ENCODE measurements around the gene DHX16. TPM values are rescaled to one million over a fixed set of nuclear protein-coding genes. Genes with fewer than 3 reads are reported as not detected.

The DHX16 gene
- total RNA-seq, 1 donor = 32.0 TPM

GRCh38 chr6:30654798-30655742, 17.7 kb downstream of the DHX16 start:
- no peak for DNase-seq (ENCODE audit: low read depth)
- H3K4me3 ChIP-seq (ENCODE audit: low read depth, low read length) = no peak overlapping the region
- TF ChIP-seq CTCF (IDR thresholded peaks at IDR 0.05; ENCODE audit: insufficient read depth, low read depth, low read length) = no peak

GRCh38 chr6:30651143-30651542, 21.7 kb downstream of the DHX16 start:
- no peak for TF ChIP-seq CTCF (IDR thresholded peaks at IDR 0.05; ENCODE audit: insufficient read depth, low read depth, low read length)
- H3K4me3 ChIP-seq (ENCODE audit: low read depth, low read length) = no peak overlapping the region
- DNase-seq (ENCODE audit: low read depth) = no peak

GRCh38 chr6:30647242-30648116, 25.3 kb downstream of the DHX16 start:
- peak overlapping the region; percentile 91 for H3K4me3 ChIP-seq (ENCODE audit: low read depth, low read length)
- DNase-seq (ENCODE audit: low read depth) = peak; percentile 42
- TF ChIP-seq CTCF (IDR thresholded peaks at IDR 0.05; ENCODE audit: insufficient read depth, low read depth, low read length) = no peak

- peak; percentile 91 for DNase-seq (ENCODE audit: low read depth)
- peak within 1 kb of the TSS; percentile 91 for H3K4me3 ChIP-seq (ENCODE audit: low read depth, low read length)
- TF ChIP-seq CTCF (IDR thresholded peaks at IDR 0.05; ENCODE audit: insufficient read depth, low read depth, low read length) = no peak
Measured at GRCh38 chr6:30646450-30647241, 26.2 kb downstream of the DHX16 start, which contains the start of gene C6orf136. TSS of gene C6orf136 (plus strand) at chr6:30647133. CDS start at chr6:30647232, 99 bp downstream.

GRCh38 chr6:30645989-30646388, 26.8 kb downstream of the DHX16 start:
- no peak overlapping the region for H3K4me3 ChIP-seq (ENCODE audit: low read depth, low read length)
- DNase-seq (ENCODE audit: low read depth) = no peak
- TF ChIP-seq CTCF (IDR thresholded peaks at IDR 0.05; ENCODE audit: insufficient read depth, low read depth, low read length) = no peak

- H3K4me3 ChIP-seq (ENCODE audit: low read depth, low read length) = no peak overlapping the region
- DNase-seq (ENCODE audit: low read depth) = no peak
- no peak for TF ChIP-seq CTCF (IDR thresholded peaks at IDR 0.05; ENCODE audit: insufficient read depth, low read depth, low read length)
Measured at GRCh38 chr6:30644769-30645168, 28.0 kb downstream of the DHX16 start.

Measured in fibroblast of villous mesenchyme (primary cell).